ENCODE results near the gene TUBB4A. TPM values are rescaled to one million over a fixed set of nuclear protein-coding genes. Genes with fewer than 3 reads are reported as not detected.

TUBB4A gene
- total and polyA plus RNA-seq, 9 of the 15 experiments (the other 6 are each of a cell fraction or from before 2014, with no cell fraction given), result 0.14 to 7.0 (median 0.75) TPM

- TF ChIP-seq RAD21 (CRISPR knock-in tag; conservative IDR thresholded peaks at IDR 0.05 in 1 of 2, IDR thresholded peaks at IDR 0.05 in 1 of 2) (peak; percentile 56 to 80), ATF1 (CRISPR knock-in tag; IDR thresholded peaks at IDR 0.05) (no peak), ATF1 (tag; IDR thresholded peaks at IDR 0.05) (peak; percentile 26; the same call in 1 of the 2 replicates), STAG1 (CRISPR knock-in tag; IDR thresholded peaks at IDR 0.05; ENCODE audit: borderline replicate concordance) (peak; percentile 20; the same call in 1 of the 2 replicates), U2AF1 (optimal IDR thresholded peaks at IDR 0.05; ENCODE audit: low read depth, low read length) (no peak), SMC3 (conservative IDR thresholded peaks at IDR 0.05; ENCODE audit: insufficient read depth, low read depth, low read length) (peak; percentile 80), VEZF1 (CRISPR knock-in tag; IDR thresholded peaks at IDR 0.05) (peak; percentile 86), SPI1 (IDR thresholded peaks at IDR 0.05; ENCODE audit: borderline replicate concordance, low read depth, low read length) (peak; percentile 27; the same call in 1 of the 2 replicates), ZKSCAN8 (CRISPR knock-in tag; IDR thresholded peaks at IDR 0.05) (no peak), PRDM10 (IDR thresholded peaks at IDR 0.05; ENCODE audit: partially characterized antibody) (peak; percentile 22), ZFPM2 (CRISPR knock-in tag; IDR thresholded peaks at IDR 0.05) (no peak), PKNOX1 (IDR thresholded peaks at IDR 0.05) (0 out of 2 replicates have a peak, but pooled peaks have one; percentile 4)
These were observed 20.4 kb downstream of the TUBB4A start, which contains the start of gene DENND1C (continued) for GRCh38 chr19:6481541-6482342.
